Measurements from ENCODE around the gene YPEL2. TPM values are rescaled to one million over a fixed set of nuclear protein-coding genes. Genes with fewer than 3 reads are reported as not detected.
"Not testable (repeated sequence)": the region's sequence is repeated elsewhere in the genome, so short reads cannot be mapped to it uniquely, and the experiment has no call there.

The YPEL2 gene
- polyA plus RNA-seq, 3 donors, result 21.5 to 63.1 (median 25.1) TPM

- Mint-ChIP-seq H3K27me3 (ENCODE audit: low read depth in 3 of 3) (peaks cover 0 to 1% (median 0%) of the 10 kb centered on the region in 3 donors), H3K4me3 (no peak overlapping the region), H3K36me3 (peaks cover 72 to 84% of the 10 kb centered on the region in 2 donors), H3K4me1 (peaks cover 6% of the 10 kb centered on the region), H3K27ac (no peak overlapping the region), H3K9me3 (peaks cover 0 to 1% (median 0%) of the 10 kb centered on the region in 7 donors)
- H2AFZ ChIP-seq (ENCODE audit: insufficient read depth, low read depth, low read length, poor library complexity, severe bottlenecking), result no peak overlapping the region
- TF ChIP-seq, protein P1, sequence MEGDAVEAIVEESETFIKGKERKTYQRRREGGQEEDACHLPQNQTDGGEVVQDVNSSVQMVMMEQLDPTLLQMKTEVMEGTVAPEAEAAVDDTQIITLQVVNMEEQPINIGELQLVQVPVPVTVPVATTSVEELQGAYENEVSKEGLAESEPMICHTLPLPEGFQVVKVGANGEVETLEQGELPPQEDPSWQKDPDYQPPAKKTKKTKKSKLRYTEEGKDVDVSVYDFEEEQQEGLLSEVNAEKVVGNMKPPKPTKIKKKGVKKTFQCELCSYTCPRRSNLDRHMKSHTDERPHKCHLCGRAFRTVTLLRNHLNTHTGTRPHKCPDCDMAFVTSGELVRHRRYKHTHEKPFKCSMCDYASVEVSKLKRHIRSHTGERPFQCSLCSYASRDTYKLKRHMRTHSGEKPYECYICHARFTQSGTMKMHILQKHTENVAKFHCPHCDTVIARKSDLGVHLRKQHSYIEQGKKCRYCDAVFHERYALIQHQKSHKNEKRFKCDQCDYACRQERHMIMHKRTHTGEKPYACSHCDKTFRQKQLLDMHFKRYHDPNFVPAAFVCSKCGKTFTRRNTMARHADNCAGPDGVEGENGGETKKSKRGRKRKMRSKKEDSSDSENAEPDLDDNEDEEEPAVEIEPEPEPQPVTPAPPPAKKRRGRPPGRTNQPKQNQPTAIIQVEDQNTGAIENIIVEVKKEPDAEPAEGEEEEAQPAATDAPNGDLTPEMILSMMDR (IDR thresholded peaks at IDR 0.05), result no peak
- H3K4me2 ChIP-seq (replicated peaks; ENCODE audit: extremely low read depth, low read length, poor library complexity, severe bottlenecking), result no peak overlapping the region
- no peak overlapping the region for H3K9ac ChIP-seq (ENCODE audit: insufficient read depth, low read length, poor library complexity, severe bottlenecking)
- no CpG with 5 or more reads among the region's 7 CpGs for WGBS (ENCODE audit: insufficient coverage)
- no peak overlapping the region for H3K27ac ChIP-seq (ENCODE audit: low read depth in 1 of 2, low read length in 2 of 2)
- H3K4me1 ChIP-seq (ENCODE audit: control insufficient read depth in 1 of 2, insufficient read depth in 2 of 2, low read length in 2 of 2), result no peaks in the 10 kb centered on the region
- peaks cover 43% of the 10 kb centered on the region for H4K20me1 ChIP-seq (ENCODE audit: insufficient read depth, low read length)
- peaks cover 5% of the 10 kb centered on the region for H3K79me2 ChIP-seq (ENCODE audit: insufficient read depth, low read length)
- H3K4me3 ChIP-seq (replicated peaks in 1 of 3; ENCODE audit: low read depth in 2 of 3, low read length in 3 of 3), result no peak overlapping the region
- peaks cover 54 to 80% of the 10 kb centered on the region in 2 donors for H3K36me3 ChIP-seq (replicated peaks in 1 of 2; ENCODE audit: control insufficient read depth in 1 of 2, insufficient read depth in 2 of 2, low read length in 2 of 2)
- DNase-seq, result no peak
- H3K9me3 ChIP-seq (replicated peaks in 1 of 2; ENCODE audit: control insufficient read depth in 1 of 2, insufficient read depth in 1 of 2, low read length in 2 of 2), result no peaks in the 10 kb centered on the region
- intact Hi-C loops (cut with micrococcal nuclease), result no loop called here
- no peaks in the 10 kb centered on the region for H3K27me3 ChIP-seq (ENCODE audit: control insufficient read depth in 2 of 2, insufficient read depth in 2 of 2, low read length in 2 of 2)
Observed at GRCh38 chr17:59392973-59393679, 61.7 kb downstream of the YPEL2 start.

DNA sequence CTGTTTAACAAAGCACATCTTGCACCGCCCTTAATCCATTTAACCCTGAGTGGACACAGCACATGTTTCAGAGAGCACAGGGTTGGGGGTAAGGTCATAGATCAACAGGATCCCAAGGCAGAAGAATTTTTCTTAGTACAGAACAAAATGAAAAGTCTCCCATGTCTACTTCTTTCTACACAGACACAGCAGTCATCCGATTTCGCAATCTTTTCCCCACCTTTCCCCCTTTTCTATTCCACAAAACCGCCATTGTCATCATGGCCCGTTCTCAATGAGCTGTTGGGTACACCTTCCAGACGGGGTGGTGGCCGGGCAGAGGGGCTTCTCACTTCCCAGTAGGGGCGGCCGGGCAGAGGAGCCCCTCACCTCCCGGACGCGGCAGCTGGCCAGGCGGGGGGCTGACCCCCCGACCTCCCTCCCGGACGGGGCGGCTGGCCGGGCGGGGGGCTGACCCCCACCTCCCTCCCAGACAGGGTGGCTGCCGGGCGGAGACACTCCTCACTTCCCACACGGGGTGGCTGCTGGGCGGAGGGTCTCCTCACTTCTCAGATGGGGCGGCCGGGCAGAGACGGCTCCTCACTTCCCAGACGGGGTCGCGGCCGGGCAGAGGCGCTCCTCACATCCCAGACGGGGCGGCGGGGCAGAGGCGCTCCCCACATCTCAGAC, 62.4 kb downstream of the YPEL2 start:
- H3K27ac ChIP-seq (ENCODE audit: low read depth in 1 of 2, low read length in 2 of 2); H3K9me3 ChIP-seq (replicated peaks in 1 of 2; ENCODE audit: control insufficient read depth in 1 of 2, insufficient read depth in 1 of 2, low read length in 2 of 2); H3K27ac Mint-ChIP-seq; H3K4me3 Mint-ChIP-seq; H3K4me3 ChIP-seq (replicated peaks in 1 of 3; ENCODE audit: low read depth in 2 of 3, low read length in 3 of 3); H3K27me3 ChIP-seq (ENCODE audit: control insufficient read depth in 2 of 2, insufficient read depth in 2 of 2, low read length in 2 of 2); intact Hi-C loops (cut with micrococcal nuclease); DNase-seq; H3K4me2 ChIP-seq (replicated peaks; ENCODE audit: extremely low read depth, low read length, poor library complexity, severe bottlenecking); H2AFZ ChIP-seq (ENCODE audit: insufficient read depth, low read depth, low read length, poor library complexity, severe bottlenecking); H3K9me3 Mint-ChIP-seq; H3K9ac ChIP-seq (ENCODE audit: insufficient read depth, low read length, poor library complexity, severe bottlenecking); H3K27me3 Mint-ChIP-seq (ENCODE audit: low read depth in 3 of 3); H3K79me2 ChIP-seq (ENCODE audit: insufficient read depth, low read length); H3K4me1 Mint-ChIP-seq; H3K4me1 ChIP-seq (ENCODE audit: control insufficient read depth in 1 of 2, insufficient read depth in 2 of 2, low read length in 2 of 2): not testable (repeated sequence)
- Histone ChIP-seq H4K20me1 (ENCODE audit: insufficient read depth, low read length) (peaks cover 40% of the 10 kb centered on the region), H3K36me3 (replicated peaks in 1 of 2; ENCODE audit: control insufficient read depth in 1 of 2, insufficient read depth in 2 of 2, low read length in 2 of 2) (peaks cover 61 to 80% of the 10 kb centered on the region in 2 donors)
- WGBS (ENCODE audit: insufficient coverage), result 88% methylated on average over 4 of the region's 35 CpGs
- H3K36me3 Mint-ChIP-seq, result peaks cover 76 to 85% of the 10 kb centered on the region in 2 donors

Data from CD14-positive monocyte (primary cell).